ENCODE data around the gene TMEM198.

DNA sequence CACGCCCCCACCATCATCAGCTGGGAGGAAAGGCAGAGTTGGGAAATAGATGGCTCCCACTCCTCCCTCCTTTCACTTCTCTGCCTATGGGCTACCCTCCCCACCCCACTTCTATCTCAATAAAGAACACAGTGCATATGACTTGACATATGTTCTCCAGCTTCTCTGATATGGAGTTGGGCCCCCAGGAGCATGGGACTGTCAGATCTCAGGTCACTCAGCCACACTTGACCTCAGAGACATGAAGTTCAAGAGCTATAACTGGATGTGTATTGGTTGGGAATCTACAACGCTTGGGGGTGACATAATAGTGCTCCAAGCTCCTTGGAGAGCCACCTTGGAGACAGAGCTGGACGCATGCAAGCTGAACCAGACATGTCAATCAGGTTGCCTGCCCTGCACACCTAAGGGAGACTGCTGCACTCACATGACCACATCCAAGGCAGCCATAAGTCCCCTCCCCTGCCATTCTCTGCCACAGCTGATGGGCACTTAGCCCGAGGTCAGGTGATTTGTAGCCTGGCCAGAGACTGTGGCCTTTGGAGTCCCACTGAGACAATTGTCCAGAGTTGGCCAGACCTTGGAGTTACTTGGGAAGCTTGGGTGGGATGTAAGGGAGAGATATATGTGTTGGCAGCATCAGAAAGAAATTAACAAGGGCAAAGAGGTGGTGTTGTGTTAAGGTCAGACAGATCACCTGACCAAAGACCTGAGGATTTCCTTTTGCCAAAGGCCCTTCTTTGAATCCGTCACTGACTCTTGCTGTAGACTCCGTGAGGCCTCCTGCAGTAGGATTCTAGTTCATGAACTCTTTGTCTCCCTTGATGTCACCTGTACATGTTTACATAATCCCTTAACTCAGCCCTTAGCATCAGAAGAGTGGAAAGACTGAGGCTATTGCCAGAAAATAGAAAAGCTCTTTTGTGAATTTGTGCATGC lies 32.0 kb downstream of the TMEM198 start:
- TF ChIP-seq, protein P1, sequence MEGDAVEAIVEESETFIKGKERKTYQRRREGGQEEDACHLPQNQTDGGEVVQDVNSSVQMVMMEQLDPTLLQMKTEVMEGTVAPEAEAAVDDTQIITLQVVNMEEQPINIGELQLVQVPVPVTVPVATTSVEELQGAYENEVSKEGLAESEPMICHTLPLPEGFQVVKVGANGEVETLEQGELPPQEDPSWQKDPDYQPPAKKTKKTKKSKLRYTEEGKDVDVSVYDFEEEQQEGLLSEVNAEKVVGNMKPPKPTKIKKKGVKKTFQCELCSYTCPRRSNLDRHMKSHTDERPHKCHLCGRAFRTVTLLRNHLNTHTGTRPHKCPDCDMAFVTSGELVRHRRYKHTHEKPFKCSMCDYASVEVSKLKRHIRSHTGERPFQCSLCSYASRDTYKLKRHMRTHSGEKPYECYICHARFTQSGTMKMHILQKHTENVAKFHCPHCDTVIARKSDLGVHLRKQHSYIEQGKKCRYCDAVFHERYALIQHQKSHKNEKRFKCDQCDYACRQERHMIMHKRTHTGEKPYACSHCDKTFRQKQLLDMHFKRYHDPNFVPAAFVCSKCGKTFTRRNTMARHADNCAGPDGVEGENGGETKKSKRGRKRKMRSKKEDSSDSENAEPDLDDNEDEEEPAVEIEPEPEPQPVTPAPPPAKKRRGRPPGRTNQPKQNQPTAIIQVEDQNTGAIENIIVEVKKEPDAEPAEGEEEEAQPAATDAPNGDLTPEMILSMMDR (IDR thresholded peaks at IDR 0.05): no peak
- TF ChIP-seq EZH2 (IDR thresholded peaks at IDR 0.05; ENCODE audit: borderline replicate concordance, insufficient read depth, low read depth, low read length, poor library complexity, severe bottlenecking): no peak

Measured in B cell (primary cell).